ENCODE results near the gene SLAIN2. TPM values are rescaled to one million over a fixed set of nuclear protein-coding genes. Genes with fewer than 3 reads are reported as not detected.
A peak's percentile ranks its signal among the peaks of the same experiment; 100 is the strongest.

SLAIN2 gene
- total RNA-seq, 1 donor from 2014 or later: 47.6 TPM

GRCh38 chr4:48403358-48403757 is 62.0 kb downstream of the SLAIN2 start:
- H3K4me3 Mint-ChIP-seq: no peak overlapping the region
- no peak overlapping the region for H3K27ac Mint-ChIP-seq (ENCODE audit: unreplicated experiment)
- peaks cover 12% of the 10 kb centered on the region for H3K4me1 Mint-ChIP-seq
- no peaks in the 10 kb centered on the region for H3K27me3 Mint-ChIP-seq (ENCODE audit: low read depth)
- peaks cover 42% of the 10 kb centered on the region for H3K36me3 Mint-ChIP-seq (ENCODE audit: low read depth)
- H3K9me3 Mint-ChIP-seq: peaks cover 6% of the 10 kb centered on the region
- DNase-seq (ENCODE audit: low read depth, low spot score): no peak
- no peak for TF ChIP-seq CTCF (conservative IDR thresholded peaks at IDR 0.05)

- H3K27ac Mint-ChIP-seq (ENCODE audit: unreplicated experiment): no peak overlapping the region
- peaks cover 12% of the 10 kb centered on the region for H3K4me1 Mint-ChIP-seq
- H3K9me3 Mint-ChIP-seq: peaks cover 6% of the 10 kb centered on the region
- TF ChIP-seq CTCF (conservative IDR thresholded peaks at IDR 0.05): no peak
- H3K36me3 Mint-ChIP-seq (ENCODE audit: low read depth): peaks cover 38% of the 10 kb centered on the region
- no peak for DNase-seq (ENCODE audit: low read depth, low spot score)
- H3K27me3 Mint-ChIP-seq (ENCODE audit: low read depth): no peaks in the 10 kb centered on the region
- no peak overlapping the region for H3K4me3 Mint-ChIP-seq
These were observed 62.5 kb downstream of the SLAIN2 start for GRCh38 chr4:48403779-48404178.

- Mint-ChIP-seq H3K27me3 (ENCODE audit: low read depth) (no peaks in the 10 kb centered on the region), H3K9me3 (peaks cover 9% of the 10 kb centered on the region), H3K36me3 (ENCODE audit: low read depth) (peaks cover 40% of the 10 kb centered on the region), H3K4me1 (peaks cover 10% of the 10 kb centered on the region), H3K27ac (ENCODE audit: unreplicated experiment) (no peak overlapping the region), H3K4me3 (no peak overlapping the region)
- TF ChIP-seq CTCF (conservative IDR thresholded peaks at IDR 0.05): no peak
- DNase-seq (ENCODE audit: low read depth, low spot score): no peak
These were observed 64.6 kb downstream of the SLAIN2 start for GRCh38 chr4:48405924-48406323.

GRCh38 chr4:48409203-48409602 is 67.9 kb downstream of the SLAIN2 start:
- H3K4me3 Mint-ChIP-seq: no peak overlapping the region
- no peaks in the 10 kb centered on the region for H3K27me3 Mint-ChIP-seq (ENCODE audit: low read depth)
- no peak overlapping the region for H3K27ac Mint-ChIP-seq (ENCODE audit: unreplicated experiment)
- H3K36me3 Mint-ChIP-seq (ENCODE audit: low read depth): peaks cover 30% of the 10 kb centered on the region
- no peak for DNase-seq (ENCODE audit: low read depth, low spot score)
- H3K9me3 Mint-ChIP-seq: peaks cover 3% of the 10 kb centered on the region
- no peaks in the 10 kb centered on the region for H3K4me1 Mint-ChIP-seq
- TF ChIP-seq CTCF (conservative IDR thresholded peaks at IDR 0.05): no peak

- Mint-ChIP-seq H3K27ac (ENCODE audit: unreplicated experiment) (peak overlapping the region; percentile 16), H3K27me3 (ENCODE audit: low read depth) (no peaks in the 10 kb centered on the region), H3K4me3 (no peak overlapping the region), H3K4me1 (no peaks in the 10 kb centered on the region), H3K9me3 (peaks cover 3% of the 10 kb centered on the region), H3K36me3 (ENCODE audit: low read depth) (peaks cover 26% of the 10 kb centered on the region)
- TF ChIP-seq CTCF (conservative IDR thresholded peaks at IDR 0.05): no peak
- DNase-seq (ENCODE audit: low read depth, low spot score): no peak
These were observed 69.5 kb downstream of the SLAIN2 start for GRCh38 chr4:48410812-48411211.

GRCh38 chr4:48420144-48420543 is 78.8 kb downstream of the SLAIN2 start:
- Mint-ChIP-seq H3K36me3 (ENCODE audit: low read depth) (peaks cover 27% of the 10 kb centered on the region), H3K9me3 (peaks cover 8% of the 10 kb centered on the region), H3K27me3 (ENCODE audit: low read depth) (no peaks in the 10 kb centered on the region), H3K4me3 (no peak overlapping the region), H3K4me1 (no peaks in the 10 kb centered on the region), H3K27ac (ENCODE audit: unreplicated experiment) (no peak overlapping the region)
- DNase-seq (ENCODE audit: low read depth, low spot score): no peak
- no peak for TF ChIP-seq CTCF (conservative IDR thresholded peaks at IDR 0.05)

All from neural crest cell (in vitro differentiated cells).